ENCODE results near the gene HOXB1.

Gene HOXB1

GRCh38 chr17:48576479-48577309 is 45.9 kb upstream of the HOXB1 start:
- Histone ChIP-seq H3K27me3 (ENCODE audit: insufficient read depth, insufficient read length) (peaks cover 98% of the 10 kb centered on the region), H3K4me1 (ENCODE audit: insufficient read depth, insufficient read length) (peaks cover 3% of the 10 kb centered on the region), H3K4me3 (ENCODE audit: insufficient read length, low read depth) (no peak overlapping the region), H3K9ac (ENCODE audit: insufficient read length, low read depth) (no peak overlapping the region), H3K9me3 (ENCODE audit: insufficient read depth, low read length) (no peaks in the 10 kb centered on the region), H3K36me3 (ENCODE audit: insufficient read depth, insufficient read length, low read length) (no peaks in the 10 kb centered on the region)
- DNase-seq (ENCODE audit: low read depth, low spot score) = no peak
- TF ChIP-seq YY1 (IDR thresholded peaks at IDR 0.05; ENCODE audit: insufficient read depth, insufficient read length) (no peak), ZNF274 (IDR thresholded peaks at IDR 0.05; ENCODE audit: low read depth, low read length) (no peak), SUZ12 (IDR thresholded peaks at IDR 0.05; ENCODE audit: extremely low read depth, insufficient read depth, insufficient read length) (no peak)

- Histone ChIP-seq H3K27me3 (ENCODE audit: insufficient read depth, insufficient read length) (peaks cover 98% of the 10 kb centered on the region), H3K9ac (ENCODE audit: insufficient read length, low read depth) (no peak overlapping the region), H3K4me1 (ENCODE audit: insufficient read depth, insufficient read length) (peaks cover 3% of the 10 kb centered on the region), H3K4me3 (ENCODE audit: insufficient read length, low read depth) (no peak overlapping the region), H3K36me3 (ENCODE audit: insufficient read depth, insufficient read length, low read length) (no peaks in the 10 kb centered on the region), H3K9me3 (ENCODE audit: insufficient read depth, low read length) (no peaks in the 10 kb centered on the region)
- DNase-seq (ENCODE audit: low read depth, low spot score) = no peak
- TF ChIP-seq SUZ12 (IDR thresholded peaks at IDR 0.05; ENCODE audit: extremely low read depth, insufficient read depth, insufficient read length) (peak; percentile 92), YY1 (IDR thresholded peaks at IDR 0.05; ENCODE audit: insufficient read depth, insufficient read length) (no peak)
Observed at GRCh38 chr17:48575673-48576478, 45.1 kb upstream of the HOXB1 start.

GRCh38 chr17:48575066-48575582 is 44.3 kb upstream of the HOXB1 start:
- peaks cover 98% of the 10 kb centered on the region for H3K27me3 ChIP-seq (ENCODE audit: insufficient read depth, insufficient read length)
- H3K4me1 ChIP-seq (ENCODE audit: insufficient read depth, insufficient read length) = peaks cover 6% of the 10 kb centered on the region
- no peak overlapping the region for H3K4me3 ChIP-seq (ENCODE audit: insufficient read length, low read depth)
- TF ChIP-seq SUZ12 (IDR thresholded peaks at IDR 0.05; ENCODE audit: extremely low read depth, insufficient read depth, insufficient read length) (peak; percentile 5), ZNF274 (IDR thresholded peaks at IDR 0.05; ENCODE audit: low read depth, low read length) (no peak)
- DNase-seq (ENCODE audit: low read depth, low spot score) = no peak
- no peaks in the 10 kb centered on the region for H3K36me3 ChIP-seq (ENCODE audit: insufficient read depth, insufficient read length, low read length)
- H3K9me3 ChIP-seq (ENCODE audit: insufficient read depth, low read length) = no peaks in the 10 kb centered on the region
- no peak overlapping the region for H3K9ac ChIP-seq (ENCODE audit: insufficient read length, low read depth)

- DNase-seq (ENCODE audit: low read depth, low spot score) = no peak
- Histone ChIP-seq H3K4me1 (ENCODE audit: insufficient read depth, insufficient read length) (peaks cover 6% of the 10 kb centered on the region), H3K27me3 (ENCODE audit: insufficient read depth, insufficient read length) (peaks cover 98% of the 10 kb centered on the region), H3K36me3 (ENCODE audit: insufficient read depth, insufficient read length, low read length) (no peaks in the 10 kb centered on the region), H3K4me3 (ENCODE audit: insufficient read length, low read depth) (no peak overlapping the region), H3K9ac (ENCODE audit: insufficient read length, low read depth) (no peak overlapping the region), H3K9me3 (ENCODE audit: insufficient read depth, low read length) (no peaks in the 10 kb centered on the region)
- TF ChIP-seq YY1 (IDR thresholded peaks at IDR 0.05; ENCODE audit: insufficient read depth, insufficient read length) (no peak), SUZ12 (IDR thresholded peaks at IDR 0.05; ENCODE audit: extremely low read depth, insufficient read depth, insufficient read length) (no peak), ZNF274 (IDR thresholded peaks at IDR 0.05; ENCODE audit: low read depth, low read length) (no peak)
Observed at GRCh38 chr17:48574505-48575065, 43.8 kb upstream of the HOXB1 start.

- DNase-seq (ENCODE audit: low read depth, low spot score) = no peak
- H3K36me3 ChIP-seq (ENCODE audit: insufficient read depth, insufficient read length, low read length) = no peaks in the 10 kb centered on the region
- peak; percentile 10 for TF ChIP-seq SUZ12 (IDR thresholded peaks at IDR 0.05; ENCODE audit: extremely low read depth, insufficient read depth, insufficient read length)
- no peak for TF ChIP-seq YY1 (IDR thresholded peaks at IDR 0.05; ENCODE audit: insufficient read depth, insufficient read length)
- H3K4me1 ChIP-seq (ENCODE audit: insufficient read depth, insufficient read length) = peaks cover 4% of the 10 kb centered on the region
- H3K9ac ChIP-seq (ENCODE audit: insufficient read length, low read depth) = no peak overlapping the region
- H3K4me3 ChIP-seq (ENCODE audit: insufficient read length, low read depth) = no peak overlapping the region
- peaks cover 5% of the 10 kb centered on the region; the same call in 1 of the 2 replicates for H3K9me3 ChIP-seq (ENCODE audit: insufficient read depth, low read length)
- H3K27me3 ChIP-seq (ENCODE audit: insufficient read depth, insufficient read length) = peaks cover 100% of the 10 kb centered on the region
Observed at GRCh38 chr17:48571826-48572417, 41.1 kb upstream of the HOXB1 start.

GRCh38 chr17:48571024-48571818 is 40.4 kb upstream of the HOXB1 start:
- H3K27me3 ChIP-seq (ENCODE audit: insufficient read depth, insufficient read length) = peaks cover 100% of the 10 kb centered on the region

More at GRCh38 chr17:48571024-48571818, 40.4 kb upstream of the HOXB1 start:
- no peak overlapping the region for H3K9ac ChIP-seq (ENCODE audit: insufficient read length, low read depth)
- DNase-seq (ENCODE audit: low read depth, low spot score) = no peak
- no peaks in the 10 kb centered on the region for H3K36me3 ChIP-seq (ENCODE audit: insufficient read depth, insufficient read length, low read length)
- peaks cover 11% of the 10 kb centered on the region; the same call in 1 of the 2 replicates for H3K9me3 ChIP-seq (ENCODE audit: insufficient read depth, low read length)
- TF ChIP-seq YY1 (IDR thresholded peaks at IDR 0.05; ENCODE audit: insufficient read depth, insufficient read length) (no peak), SUZ12 (IDR thresholded peaks at IDR 0.05; ENCODE audit: extremely low read depth, insufficient read depth, insufficient read length) (peak; percentile 28), ZNF274 (IDR thresholded peaks at IDR 0.05; ENCODE audit: low read depth, low read length) (no peak)
- H3K4me1 ChIP-seq (ENCODE audit: insufficient read depth, insufficient read length) = peaks cover 2% of the 10 kb centered on the region
- H3K4me3 ChIP-seq (ENCODE audit: insufficient read length, low read depth) = no peak overlapping the region

All from NT2/D1 (cell line).